T follicular helper cell (primary cell): ENCODE results near the gene DNAH1.

ENCODE experiments used
- DNase-seq: peaks from one replicate; pipeline ENCODE4 v3.0.0-alpha.2; 2020; ENCODE audit warnings: low read depth

The DNAH1 gene

GRCh38 chr3:52447512-52448355, 131.6 kb downstream of the DNAH1 start:
- DNase-seq = no peak
